ENCODE data around the gene NFIB.

NFIB gene

DNA sequence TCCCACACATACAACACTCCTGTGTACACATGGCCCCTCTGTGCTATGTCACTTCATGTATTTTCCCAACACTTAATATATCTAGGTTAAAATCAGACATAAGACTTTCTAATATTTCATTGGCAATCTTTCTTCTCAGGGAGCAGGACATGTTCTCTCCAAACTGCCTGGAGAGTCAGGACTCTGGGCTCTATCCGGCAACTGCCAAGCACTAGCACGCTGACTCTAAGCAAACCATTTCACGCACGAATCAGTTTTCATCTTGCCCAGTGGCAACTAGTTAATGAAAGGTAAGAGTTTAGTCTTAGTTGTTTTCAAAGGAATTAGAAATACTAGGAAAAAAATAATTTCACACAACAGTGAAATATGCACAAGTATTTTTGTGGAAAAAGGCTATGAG, 124.8 kb downstream of the NFIB start:
- no peaks in the 10 kb centered on the region for H3F3A ChIP-seq (ENCODE audit: insufficient read depth, low read length)
- no peaks in the 10 kb centered on the region for H3K9me3 ChIP-seq (replicated peaks; ENCODE audit: insufficient read depth, low read length)
- TF ChIP-seq EZH2phosphoT487 (IDR thresholded peaks at IDR 0.05; ENCODE audit: low read length) (no peak), EZH2 (optimal IDR thresholded peaks at IDR 0.05; ENCODE audit: low read depth, low read length) (no peak)
- TF ChIP-seq, protein P1, sequence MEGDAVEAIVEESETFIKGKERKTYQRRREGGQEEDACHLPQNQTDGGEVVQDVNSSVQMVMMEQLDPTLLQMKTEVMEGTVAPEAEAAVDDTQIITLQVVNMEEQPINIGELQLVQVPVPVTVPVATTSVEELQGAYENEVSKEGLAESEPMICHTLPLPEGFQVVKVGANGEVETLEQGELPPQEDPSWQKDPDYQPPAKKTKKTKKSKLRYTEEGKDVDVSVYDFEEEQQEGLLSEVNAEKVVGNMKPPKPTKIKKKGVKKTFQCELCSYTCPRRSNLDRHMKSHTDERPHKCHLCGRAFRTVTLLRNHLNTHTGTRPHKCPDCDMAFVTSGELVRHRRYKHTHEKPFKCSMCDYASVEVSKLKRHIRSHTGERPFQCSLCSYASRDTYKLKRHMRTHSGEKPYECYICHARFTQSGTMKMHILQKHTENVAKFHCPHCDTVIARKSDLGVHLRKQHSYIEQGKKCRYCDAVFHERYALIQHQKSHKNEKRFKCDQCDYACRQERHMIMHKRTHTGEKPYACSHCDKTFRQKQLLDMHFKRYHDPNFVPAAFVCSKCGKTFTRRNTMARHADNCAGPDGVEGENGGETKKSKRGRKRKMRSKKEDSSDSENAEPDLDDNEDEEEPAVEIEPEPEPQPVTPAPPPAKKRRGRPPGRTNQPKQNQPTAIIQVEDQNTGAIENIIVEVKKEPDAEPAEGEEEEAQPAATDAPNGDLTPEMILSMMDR (IDR thresholded peaks at IDR 0.05; ENCODE audit: low read length): no peak
- no peak overlapping the region for H3K27ac ChIP-seq (ENCODE audit: low read length)
- no peak overlapping the region for H3K4me2 ChIP-seq (ENCODE audit: low read depth, low read length)
- H3K4me3 ChIP-seq (ENCODE audit: low read length): no peak overlapping the region
- DNase-seq: no peak
- no peaks in the 10 kb centered on the region for H4K20me1 ChIP-seq (ENCODE audit: insufficient read depth, low read length)
- no peaks in the 10 kb centered on the region for H3K79me2 ChIP-seq (ENCODE audit: low read length)
- H3K9ac ChIP-seq (ENCODE audit: low read length): no peak overlapping the region
- H3K36me3 ChIP-seq (replicated peaks; ENCODE audit: insufficient read depth, low read length): no peaks in the 10 kb centered on the region
- H3K4me1 ChIP-seq (ENCODE audit: low read length): no peaks in the 10 kb centered on the region
- no peak overlapping the region for H2AFZ ChIP-seq (ENCODE audit: low read length)
- H3K27me3 ChIP-seq (replicated peaks; ENCODE audit: insufficient read depth, low read length): no peaks in the 10 kb centered on the region
- no peaks in the 10 kb centered on the region for H3K9me2 ChIP-seq (replicated peaks; ENCODE audit: insufficient read depth, low read length)

DNA sequence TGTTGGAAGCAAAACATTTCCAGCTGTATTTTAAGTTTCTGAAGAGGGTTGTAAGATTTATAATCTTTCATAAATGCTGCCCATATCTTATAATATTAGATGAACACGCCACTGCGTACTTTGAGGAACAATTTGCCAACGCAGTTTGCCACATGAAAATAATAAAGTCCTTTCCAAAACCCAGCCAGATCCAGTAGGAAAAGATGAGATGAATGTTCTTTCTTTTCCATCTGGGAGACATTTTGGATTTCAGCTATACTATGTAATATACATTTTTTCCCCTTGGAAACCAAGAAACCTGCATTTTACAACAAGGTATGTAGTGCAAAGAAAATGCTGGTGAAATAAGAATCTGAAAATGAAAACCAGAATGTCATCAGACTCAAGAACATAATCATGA, 125.4 kb downstream of the NFIB start:
- TF ChIP-seq, protein P1 (IDR thresholded peaks at IDR 0.05; ENCODE audit: low read length): no peak
- TF ChIP-seq EZH2 (optimal IDR thresholded peaks at IDR 0.05; ENCODE audit: low read depth, low read length): no peak
- no peak for TF ChIP-seq EZH2phosphoT487 (IDR thresholded peaks at IDR 0.05; ENCODE audit: low read length)
- Histone ChIP-seq H3K9me3 (replicated peaks; ENCODE audit: insufficient read depth, low read length) (no peaks in the 10 kb centered on the region), H2AFZ (ENCODE audit: low read length) (no peak overlapping the region), H3F3A (ENCODE audit: insufficient read depth, low read length) (no peaks in the 10 kb centered on the region), H3K4me2 (ENCODE audit: low read depth, low read length) (no peak overlapping the region), H3K4me1 (ENCODE audit: low read length) (no peaks in the 10 kb centered on the region), H3K4me3 (ENCODE audit: low read length) (no peak overlapping the region), H3K9ac (ENCODE audit: low read length) (no peak overlapping the region), H4K20me1 (ENCODE audit: insufficient read depth, low read length) (no peaks in the 10 kb centered on the region), H3K79me2 (ENCODE audit: low read length) (no peaks in the 10 kb centered on the region), H3K36me3 (replicated peaks; ENCODE audit: insufficient read depth, low read length) (no peaks in the 10 kb centered on the region), H3K27me3 (replicated peaks; ENCODE audit: insufficient read depth, low read length) (no peaks in the 10 kb centered on the region), H3K9me2 (replicated peaks; ENCODE audit: insufficient read depth, low read length) (no peaks in the 10 kb centered on the region), H3K27ac (ENCODE audit: low read length) (no peak overlapping the region)
- no peak for DNase-seq

DNA sequence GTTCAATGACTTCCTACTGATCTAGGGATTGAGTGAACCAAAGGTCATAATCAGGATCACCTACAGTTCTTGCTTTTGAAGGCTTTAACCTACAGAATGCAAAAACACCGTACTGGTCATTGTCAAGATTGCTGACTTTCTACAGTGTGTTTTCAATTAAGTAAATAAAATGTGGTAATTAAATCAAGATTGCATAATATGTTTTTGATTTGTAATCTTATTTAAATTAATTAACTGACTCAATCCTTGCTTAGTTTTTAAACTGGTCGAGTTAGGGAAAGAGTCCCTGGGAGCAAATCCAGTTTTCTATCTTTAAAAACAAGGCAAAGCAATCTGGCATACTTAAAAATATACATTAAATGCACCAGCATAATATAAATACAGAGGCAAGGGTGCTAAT, 125.9 kb downstream of the NFIB start:
- Histone ChIP-seq H3K36me3 (replicated peaks; ENCODE audit: insufficient read depth, low read length) (no peaks in the 10 kb centered on the region), H3K4me2 (ENCODE audit: low read depth, low read length) (no peak overlapping the region), H3K9me2 (replicated peaks; ENCODE audit: insufficient read depth, low read length) (no peaks in the 10 kb centered on the region), H3K27ac (ENCODE audit: low read length) (no peak overlapping the region), H4K20me1 (ENCODE audit: insufficient read depth, low read length) (no peaks in the 10 kb centered on the region), H2AFZ (ENCODE audit: low read length) (no peak overlapping the region), H3K27me3 (replicated peaks; ENCODE audit: insufficient read depth, low read length) (no peaks in the 10 kb centered on the region), H3K79me2 (ENCODE audit: low read length) (no peaks in the 10 kb centered on the region), H3K9ac (ENCODE audit: low read length) (no peak overlapping the region), H3K4me3 (ENCODE audit: low read length) (no peak overlapping the region), H3K4me1 (ENCODE audit: low read length) (no peaks in the 10 kb centered on the region), H3K9me3 (replicated peaks; ENCODE audit: insufficient read depth, low read length) (no peaks in the 10 kb centered on the region), H3F3A (ENCODE audit: insufficient read depth, low read length) (no peaks in the 10 kb centered on the region)
- no peak for DNase-seq
- TF ChIP-seq EZH2phosphoT487 (IDR thresholded peaks at IDR 0.05; ENCODE audit: low read length) (no peak), EZH2 (optimal IDR thresholded peaks at IDR 0.05; ENCODE audit: low read depth, low read length) (no peak)
- TF ChIP-seq, protein P1 (IDR thresholded peaks at IDR 0.05; ENCODE audit: low read length): no peak
